HK-2 (cell line): ENCODE data around the gene C1orf226.

Source experiments
- DNase-seq: peaks from one replicate; pipeline ENCODE4 v3.0.0-alpha.2; 2018; ENCODE audit not compliant: unreplicated experiment

The C1orf226 gene

GRCh38 chr1:162365284-162366020 is 16.1 kb upstream of the C1orf226 start:
- no peak for DNase-seq

GRCh38 chr1:162366149-162366548 is 15.4 kb upstream of the C1orf226 start:
- no peak for DNase-seq

DNA sequence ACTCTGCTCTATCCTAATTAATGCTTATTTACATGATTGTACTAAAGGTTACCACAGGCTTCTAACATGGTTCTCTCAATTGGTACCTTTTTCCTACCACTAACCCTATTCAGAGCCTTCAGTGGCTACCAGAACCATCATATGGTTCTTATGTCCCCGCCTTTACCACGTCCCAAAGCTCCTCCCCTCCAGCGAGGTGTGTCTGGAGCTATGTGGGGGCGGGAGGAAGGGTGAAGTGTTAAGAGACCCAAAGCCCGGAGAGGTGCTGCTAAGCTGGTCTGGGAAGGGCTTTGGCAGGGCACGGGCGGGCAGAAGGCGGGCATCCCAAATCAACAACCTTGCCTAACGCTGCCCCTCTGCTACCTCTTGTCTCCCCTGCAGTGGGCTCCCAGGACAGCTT is 14.9 kb upstream of the C1orf226 start:
- DNase-seq = no peak

GRCh38 chr1:162367073-162367472 is 14.5 kb upstream of the C1orf226 start:
- DNase-seq = no peak

DNA sequence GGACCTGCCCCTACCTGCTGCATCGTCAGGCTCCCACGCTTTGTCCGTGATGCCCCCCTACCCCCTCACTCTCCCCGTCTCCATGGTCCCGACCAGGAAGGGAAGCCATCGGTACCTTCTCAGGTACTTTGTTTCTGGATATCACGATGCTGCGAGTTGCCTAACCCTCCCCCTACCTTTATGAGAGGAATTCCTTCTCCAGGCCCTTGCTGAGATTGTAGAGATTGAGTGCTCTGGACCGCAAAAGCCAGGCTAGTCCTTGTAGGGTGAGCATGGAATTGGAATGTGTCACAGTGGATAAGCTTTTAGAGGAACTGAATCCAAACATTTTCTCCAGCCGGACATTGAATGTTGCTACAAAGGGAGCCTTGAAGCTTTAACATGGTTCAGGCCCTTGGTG is 13.8 kb upstream of the C1orf226 start:
- no peak for DNase-seq

GRCh38 chr1:162368451-162368850 is 13.1 kb upstream of the C1orf226 start:
- DNase-seq = no peak

DNA sequence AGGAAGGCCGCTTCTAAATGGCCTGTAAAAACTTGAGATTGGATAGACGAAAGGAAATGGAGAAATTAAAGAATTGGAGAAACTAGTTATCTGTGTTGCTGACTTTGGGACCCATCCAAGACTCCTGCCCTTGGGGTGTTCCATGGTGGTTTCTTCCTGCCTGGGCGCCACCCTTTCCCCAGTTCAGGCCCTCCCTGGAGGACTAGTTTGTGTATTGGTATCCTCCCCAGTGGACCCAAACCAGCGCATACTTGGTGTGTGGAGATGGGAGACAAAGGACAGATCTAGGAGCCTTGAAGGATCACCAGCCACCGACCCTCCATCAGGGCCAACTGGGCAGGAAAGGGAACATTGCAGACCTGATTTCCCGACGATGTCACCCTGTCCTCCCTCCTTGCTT is 12.0 kb upstream of the C1orf226 start:
- no peak for DNase-seq

DNA sequence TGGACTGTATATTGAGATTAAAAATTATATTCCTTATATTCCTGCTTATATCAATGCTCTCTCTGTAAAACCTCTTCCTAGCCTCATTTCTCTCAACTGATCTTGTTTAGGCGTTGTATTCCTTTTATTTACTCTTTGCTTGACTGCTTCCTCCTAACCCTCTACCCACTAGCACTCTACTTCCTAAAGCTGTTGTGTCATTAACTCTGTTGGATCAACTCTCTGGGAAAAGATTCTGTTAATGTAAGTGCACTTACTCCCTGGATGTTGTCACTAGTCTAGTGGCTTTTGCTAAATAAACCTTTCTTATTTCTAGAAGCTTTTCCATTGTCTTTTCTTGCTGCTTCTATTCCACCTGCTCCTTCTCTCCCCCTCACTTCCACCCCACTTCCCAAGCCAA is 11.4 kb upstream of the C1orf226 start:
- no peak for DNase-seq

DNA sequence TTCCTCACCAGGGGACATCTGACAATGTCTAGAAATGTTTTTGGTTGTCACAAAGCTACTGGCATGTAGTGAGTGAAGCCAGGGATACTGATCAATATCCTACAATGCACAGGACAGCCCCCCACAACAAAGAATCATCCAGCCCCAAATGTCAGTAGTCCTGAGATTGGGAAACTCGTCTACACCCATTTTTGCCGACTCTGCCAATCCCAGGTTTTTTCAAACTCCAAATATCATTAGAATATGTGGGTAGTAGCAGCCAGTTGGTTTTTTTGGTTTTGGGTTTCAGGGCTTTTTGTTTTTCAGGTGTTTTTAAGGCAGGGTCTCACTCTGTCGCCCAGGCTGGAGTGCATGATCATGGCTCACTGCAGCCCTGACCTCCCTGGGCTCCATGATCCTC is 10.8 kb upstream of the C1orf226 start:
- DNase-seq = no peak

DNA sequence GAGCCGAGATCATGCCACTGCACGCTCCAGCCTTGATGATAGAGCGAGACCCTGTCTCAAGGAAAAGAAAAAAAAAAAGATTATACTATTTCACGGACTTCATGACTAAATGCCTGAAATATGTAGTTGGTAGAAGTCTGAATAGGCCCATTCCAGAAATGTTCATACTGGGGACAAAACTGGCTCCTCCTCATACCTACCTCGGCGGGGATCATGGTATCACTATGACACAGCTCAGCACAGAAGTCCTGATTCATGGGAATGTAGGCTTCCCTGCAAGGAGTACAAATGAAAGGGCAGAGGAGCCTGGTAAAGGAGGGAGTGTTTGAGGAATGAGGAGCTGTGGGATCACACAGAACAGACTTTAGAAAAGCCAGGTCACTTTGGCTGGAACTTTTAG is 9.9 kb upstream of the C1orf226 start:
- no peak for DNase-seq

GRCh38 chr1:162372159-162373071 is 9.1 kb upstream of the C1orf226 start:
- no peak for DNase-seq

GRCh38 chr1:162373072-162373427 is 8.5 kb upstream of the C1orf226 start:
- no peak for DNase-seq

GRCh38 chr1:162373541-162374260 is 7.8 kb upstream of the C1orf226 start:
- peak; percentile 69 for DNase-seq

DNA sequence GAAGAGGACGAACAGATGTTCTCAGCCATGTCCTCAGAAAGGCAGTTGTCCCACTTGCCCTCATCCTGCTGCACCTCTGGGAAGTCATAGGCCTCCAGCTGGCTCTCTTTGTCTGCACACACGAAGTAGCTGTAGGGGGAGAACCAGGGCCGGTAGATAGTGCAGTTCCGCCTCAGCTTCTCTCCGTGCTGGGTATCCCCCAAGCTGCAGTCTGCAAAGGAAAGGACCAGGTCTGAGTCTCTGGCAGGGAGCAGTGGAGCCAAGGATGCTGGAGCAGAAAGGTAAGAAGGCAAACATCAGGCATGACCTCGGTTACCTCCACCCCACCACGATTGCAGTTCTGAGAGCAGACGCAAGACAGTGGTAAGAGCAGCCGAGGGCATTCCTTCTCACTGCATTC is 7.1 kb upstream of the C1orf226 start:
- no peak for DNase-seq

DNA sequence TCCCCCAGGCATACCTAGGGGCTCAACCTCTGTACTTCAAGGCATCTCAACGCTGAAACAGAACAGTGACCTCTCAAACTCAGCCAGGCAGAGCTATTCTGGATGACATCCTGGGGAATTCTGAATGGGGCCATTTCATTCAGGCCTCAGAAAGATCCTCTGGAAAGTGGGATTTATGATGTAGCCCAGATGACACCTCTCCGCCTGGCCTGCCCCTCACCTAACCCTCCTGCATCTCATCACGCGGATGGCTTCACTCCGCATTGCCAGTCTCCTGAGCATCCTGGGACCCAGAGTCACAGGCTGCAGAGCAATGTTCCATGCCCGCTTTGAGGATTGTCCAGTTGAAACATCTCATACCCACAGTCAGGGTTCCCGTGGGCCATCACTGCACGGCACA is 6.1 kb upstream of the C1orf226 start:
- no peak for DNase-seq

DNA sequence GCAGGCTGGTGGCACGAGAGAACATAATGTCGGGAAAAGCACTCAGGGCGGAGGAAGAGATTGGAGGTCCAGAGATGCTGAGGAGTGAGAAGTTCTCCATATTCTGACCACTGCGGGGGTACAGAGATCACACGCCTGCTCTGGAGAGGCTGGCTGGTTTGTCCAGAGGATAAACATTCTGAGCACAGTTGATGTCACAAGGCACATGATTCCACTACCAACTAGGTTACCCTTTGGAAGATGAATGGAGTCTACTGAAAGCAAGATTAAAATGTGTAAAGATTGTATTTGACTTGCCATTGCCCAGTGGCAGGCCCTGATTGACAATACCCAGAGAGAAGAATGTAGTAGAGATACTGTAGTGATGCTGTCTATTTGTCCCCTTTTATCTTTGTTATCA is 4.8 kb upstream of the C1orf226 start, which contains the start of gene SPATA46:
Gene SPATA46 (minus strand): TSS at position 164 of the 400 bp plus-strand sequence. CDS start 64 bp downstream, at position 100.
- no peak for DNase-seq

DNA sequence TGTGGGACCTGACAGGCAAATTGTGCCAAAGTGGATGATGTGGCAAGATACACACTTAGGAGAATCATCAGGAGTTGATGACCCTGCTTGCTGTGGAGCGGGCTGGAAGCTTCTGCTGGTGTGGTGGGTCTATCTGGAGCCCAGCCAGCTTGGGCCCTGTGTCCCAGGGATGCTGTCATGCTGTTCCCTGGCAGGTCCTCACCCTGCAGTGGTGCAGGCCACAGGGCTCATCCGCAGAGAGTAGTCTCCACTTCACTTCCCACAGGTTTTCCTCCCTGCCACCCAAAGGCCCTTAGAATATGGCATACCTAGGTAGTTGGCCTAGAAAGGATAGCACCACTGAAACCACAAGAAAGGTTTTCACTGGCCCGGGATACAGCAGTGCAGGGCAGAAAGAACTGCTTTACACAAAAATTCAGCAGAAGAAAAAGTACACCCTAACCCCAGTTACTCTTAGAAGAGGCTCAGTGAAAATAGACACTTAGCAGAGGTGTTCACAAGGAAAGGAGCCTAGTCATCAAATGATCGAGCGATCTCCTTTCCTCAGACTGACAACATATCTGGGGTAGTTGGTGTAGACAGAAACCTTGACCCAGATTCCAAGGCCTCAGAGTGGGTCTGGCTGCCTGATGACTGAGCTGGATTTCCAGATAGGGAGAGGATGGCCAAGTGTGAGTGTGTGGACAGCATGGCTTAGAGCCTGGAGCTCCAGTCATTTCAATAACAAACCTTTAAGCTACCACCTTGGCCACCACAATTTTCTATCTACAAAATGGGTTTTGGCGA is 1.3 kb upstream of the C1orf226 start:
- no peak for DNase-seq

- DNase-seq = no peak
These were observed 618 bp downstream of the C1orf226 start for GRCh38 chr1:162381941-162382750.

DNA sequence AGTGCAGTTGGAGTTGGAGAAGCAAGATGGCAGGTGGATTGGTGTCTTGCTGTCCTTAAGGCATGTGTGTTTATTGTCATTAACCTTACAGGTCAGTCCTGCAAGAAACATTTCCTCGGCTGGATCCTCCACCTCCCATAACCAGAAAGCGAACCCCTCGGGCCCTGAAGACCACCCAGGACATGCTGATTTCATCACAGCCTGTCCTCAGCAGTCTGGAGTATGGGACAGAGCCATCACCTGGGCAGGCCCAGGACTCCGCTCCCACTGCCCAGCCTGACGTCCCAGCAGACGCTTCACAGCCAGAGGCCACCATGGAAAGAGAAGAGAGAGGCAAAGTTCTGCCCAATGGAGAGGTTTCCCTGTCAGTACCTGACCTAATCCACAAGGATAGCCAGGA is 1.6 kb downstream of the C1orf226 start:
- DNase-seq = no peak

DNA sequence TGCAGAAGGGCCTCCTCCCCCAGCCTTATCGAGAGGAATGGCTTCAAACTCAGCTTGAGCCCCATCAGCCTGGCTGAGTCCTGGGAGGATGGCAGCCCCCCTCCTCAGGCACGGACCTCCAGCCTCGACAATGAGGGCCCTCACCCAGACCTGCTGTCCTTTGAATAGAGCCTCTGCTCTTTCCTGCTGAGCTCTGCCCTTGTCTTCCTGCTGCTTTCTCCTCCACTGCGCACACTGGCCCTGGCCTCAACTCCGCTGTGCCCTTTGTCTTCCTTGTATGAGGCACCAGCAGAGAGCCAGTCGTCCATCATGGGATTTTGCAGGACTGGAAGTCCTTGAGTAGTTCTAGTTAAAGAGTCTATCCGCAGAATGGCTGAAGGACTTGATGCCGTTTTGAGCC is 2.0 kb downstream of the C1orf226 start:
- DNase-seq = no peak

DNA sequence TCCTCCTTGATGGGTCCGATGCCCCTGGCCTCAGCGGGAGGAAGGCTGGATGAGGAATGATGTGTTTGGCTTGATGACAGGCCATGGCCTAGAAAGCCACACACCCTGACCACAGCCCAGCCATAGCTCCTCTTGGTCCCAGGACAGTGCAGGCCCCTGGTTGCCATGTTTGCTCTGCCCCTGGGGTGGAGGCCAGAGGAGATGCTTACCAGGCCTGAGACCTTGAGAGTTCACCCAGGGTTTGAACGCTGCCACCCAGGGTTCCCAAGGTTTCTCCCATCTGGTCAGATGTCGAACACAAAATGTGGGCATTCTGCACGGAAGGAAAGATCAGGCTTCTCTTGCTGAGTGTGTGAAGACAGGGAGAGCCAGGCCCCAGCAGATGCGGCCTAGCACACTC is 2.6 kb downstream of the C1orf226 start:
- no peak for DNase-seq
